IMR-90 (cell line): ENCODE measurements around the gene RNF31. TPM values are rescaled to one million over a fixed set of nuclear protein-coding genes. Genes with fewer than 3 reads are reported as not detected.

Experiments used
- ATAC-seq: fragments of 200-7000 bp; cut with Tn5 transposase; 2 replicates; pipeline ENCODE4 v1.9.1; 2020; ENCODE audit warnings: low read depth, mild to moderate bottlenecking, moderate library complexity
- Bru-seq: library from RNA; stranded (reverse); fragments of 400-500 nt; gene quantifications from one replicate; lab custom pipeline; 2021; lab: Mats Ljungman, UMichigan
- BruChase-seq, 2 experiments: library from RNA; stranded (reverse); fragments of 400-500 nt; gene quantifications; one replicate each; lab custom pipeline; 2021; lab: Mats Ljungman, UMichigan
- BruUV-seq: library from RNA; stranded (reverse); fragments of 400-500 nt; replicated peaks from 2 replicates; lab custom pipeline; 2021; lab: Mats Ljungman, UMichigan
- CTCF ChIA-PET: fragments of 300-600 bp; formaldehyde crosslinking; extraction: SDS; loops from one replicate; lab custom pipeline; 2021; ENCODE audit warnings: antibody characterized with exemption; lab: Yijun Ruan, JAX
- POLR2A ChIA-PET: fragments of 300-600 bp; sonication (Branson Sonifier 250); formaldehyde crosslinking; loops from one replicate; lab custom pipeline; 2022; ENCODE audit warnings: antibody characterized with exemption; ENCODE audit not compliant: unreplicated experiment; lab: Charles Lee
- DNase-seq: peaks from one replicate; pipeline ENCODE4 v3.0.0; 2013
- H2AFZ ChIP-seq: replicated peaks from 2 replicates; pipeline ENCODE3; 2013; ENCODE audit warnings: low read length, mild to moderate bottlenecking; ENCODE audit not compliant: poor library complexity
- H2AK5ac ChIP-seq: 2 replicates; pipeline ENCODE4 v1.6.1; 2013; ENCODE audit warnings: low read depth, low read length, inconsistent platforms
- H2AK9ac ChIP-seq: replicated peaks from 2 replicates; pipeline ENCODE3; 2013; ENCODE audit warnings: mild to moderate bottlenecking, low read depth, low read length, moderate library complexity; ENCODE audit not compliant: poor library complexity
- H2BK120ac ChIP-seq: 2 replicates; pipeline ENCODE4 v1.6.1; 2013; ENCODE audit warnings: low read depth, low read length, inconsistent platforms
- H2BK15ac ChIP-seq: 3 replicates; pipeline ENCODE4 v1.6.1; 2013; ENCODE audit warnings: low read depth, low read length, inconsistent platforms
- H2BK20ac ChIP-seq: 2 replicates; pipeline ENCODE4 v1.6.1; 2013; ENCODE audit warnings: low read depth, mild to moderate bottlenecking, inconsistent platforms, low read length, moderate library complexity
- H2BK5ac ChIP-seq: 2 replicates; pipeline ENCODE4 v1.6.1; 2013; ENCODE audit warnings: mild to moderate bottlenecking, low read depth, low read length, inconsistent platforms; ENCODE audit not compliant: poor library complexity, severe bottlenecking
- H3K14ac ChIP-seq: replicated peaks from 2 replicates; pipeline ENCODE4 v1.6.1; 2013; ENCODE audit warnings: low read depth, low read length, inconsistent platforms
- H3K18ac ChIP-seq: 2 replicates; pipeline ENCODE4 v1.6.1; 2013; ENCODE audit warnings: low read depth, low read length, control low read depth
- H3K23ac ChIP-seq: 2 replicates; pipeline ENCODE4 v1.6.1; 2013; ENCODE audit warnings: low read depth, low read length, inconsistent platforms
- H3K27ac ChIP-seq: 2 replicates; pipeline ENCODE4 v1.5.1; 2013; ENCODE audit warnings: mild to moderate bottlenecking, control low read depth, low read length; ENCODE audit not compliant: insufficient read depth
- H3K27me3 ChIP-seq: 2 replicates; pipeline ENCODE4 v1.6.1; 2013; ENCODE audit warnings: low read length; ENCODE audit not compliant: control insufficient read depth, insufficient read depth
- H3K36me3 ChIP-seq: 2 replicates; pipeline ENCODE4 v1.6.1; 2013; ENCODE audit warnings: low read length, mixed read lengths; ENCODE audit not compliant: control insufficient read depth, insufficient read depth
- H3K4ac ChIP-seq: 2 replicates; pipeline ENCODE4 v1.6.1; 2013; ENCODE audit warnings: low read depth, low read length, inconsistent platforms
- H3K4me1 ChIP-seq: 2 replicates; pipeline ENCODE4 v1.6.1; 2013; ENCODE audit warnings: low read length, mixed read lengths; ENCODE audit not compliant: control insufficient read depth, insufficient read depth
- H3K4me2 ChIP-seq: 2 replicates; pipeline ENCODE4 v1.6.1; 2013; ENCODE audit warnings: low read depth, mild to moderate bottlenecking, control low read depth, low read length, moderate library complexity
- H3K4me3 ChIP-seq: 2 replicates; pipeline ENCODE4 v1.5.1; 2013; ENCODE audit warnings: low read depth, mild to moderate bottlenecking, control low read depth, low read length, moderate library complexity; ENCODE audit not compliant: insufficient read depth
- H3K56ac ChIP-seq: 2 replicates; pipeline ENCODE4 v1.6.1; 2013; ENCODE audit warnings: low read length, inconsistent platforms; ENCODE audit not compliant: insufficient read depth; ENCODE audit errors: extremely low read depth
- H3K79me1 ChIP-seq, 2 experiments: 2 replicates each; pipeline ENCODE4 v1.6.1; 2013; ENCODE audit warnings: low read length in 2 of 2, inconsistent platforms in 1 of 2, low read depth in 1 of 2
- H3K9ac ChIP-seq: 2 replicates; pipeline ENCODE4 v1.6.1; 2013; ENCODE audit warnings: low read depth, low read length, control low read depth
- H3K9me1 ChIP-seq: 2 replicates; pipeline ENCODE4 v1.6.1; 2013; ENCODE audit warnings: low read length, inconsistent platforms; ENCODE audit not compliant: insufficient read depth
- H3K9me3 ChIP-seq: 2 replicates; pipeline ENCODE4 v1.6.1; 2013; ENCODE audit warnings: low read length; ENCODE audit not compliant: control insufficient read depth, insufficient read depth
- H4K20me1 ChIP-seq: 2 replicates; pipeline ENCODE4 v1.6.1; 2013; ENCODE audit warnings: low read length, inconsistent platforms; ENCODE audit not compliant: insufficient read depth
- H4K5ac ChIP-seq: 2 replicates; pipeline ENCODE4 v1.6.1; 2013; ENCODE audit warnings: mild to moderate bottlenecking, low read depth, low read length, control low read depth
- H4K8ac ChIP-seq, 2 experiments: 2 replicates each; pipeline ENCODE4 v1.6.1; 2013; ENCODE audit warnings: low read depth in 2 of 2, low read length in 2 of 2, control low read depth in 1 of 2, inconsistent platforms in 1 of 2
- H4K91ac ChIP-seq: 2 replicates; pipeline ENCODE4 v1.6.1; 2013; ENCODE audit warnings: low read depth, low read length, inconsistent platforms; ENCODE audit not compliant: insufficient read depth
- MAZ ChIP-seq: IDR thresholded peaks from 2 replicates; pipeline ENCODE4 v1.6.1; 2012; ENCODE audit warnings: low read depth, mild to moderate bottlenecking, low read length, improper control_type of control experiment, moderate library complexity, borderline replicate concordance
- RFX5 ChIP-seq: IDR thresholded peaks from 2 replicates; pipeline ENCODE4 v1.8.0; 2012; ENCODE audit warnings: low read depth, mild to moderate bottlenecking, low read length, moderate library complexity
- WGBS, 2 experiments: methylation state at CpG; one replicate each; pipeline versions ENCODE4 v1.1.5 to v1.1.7; 2013; ENCODE audit warnings: missing lambda C conversion rate in 2 of 2; ENCODE audit not compliant: insufficient read length in 1 of 2; ENCODE audit errors: extremely low coverage in 2 of 2; 5-methylcytosine and 5-hydroxymethylcytosine counted together
- dilution Hi-C: fragments of 300-500 bp; cut with HindIII; formaldehyde crosslinking; loops from one replicate; pipeline ENCODE4 v1.14.3; 2018; ENCODE audit warnings: low sequenced_read_pairs; ENCODE audit not compliant: unreplicated experiment
- in situ Hi-C: fragments of 300-500 bp; cut with MboI; formaldehyde crosslinking; loops from 3 replicates; pipeline ENCODE4 v1.14.3; 2019; ENCODE audit warnings: low sequenced_read_pairs, inconsistent platforms, mixed read lengths
- intact Hi-C: fragments of 100-400 bp; cut with micrococcal nuclease; formaldehyde crosslinking; loops from 2 replicates; pipeline ENCODE4 v1.10.0; 2022
- long read RNA-seq: library from polyadenylated mRNA; unstranded; transcript quantifications from one replicate; pipeline ENCODE4 v2.0.0, GENCODE V29; 2021; ENCODE audit not compliant: unreplicated experiment
- polyA plus RNA-seq, 3 experiments: library from polyadenylated mRNA; depleted of rRNA; stranded (reverse); fragments of >200 nt; gene quantifications; 2 replicates each; pipeline ENCODE4 v1.2.3, GENCODE V29; 2012; ENCODE audit warnings: low replicate concordance in 1 of 3
- total RNA-seq: library from RNA; depleted of rRNA; stranded (reverse); fragments of >200 nt; gene quantifications from 2 replicates; pipeline ENCODE4 v1.2.3, GENCODE V29; 2012; rRNA removed

Gene RNF31
- total RNA-seq (26.1 and 37.5 TPM in 2 replicates), polyA plus RNA-seq (2012; rRNA removed) (28.9 and 31.6 TPM in 2 replicates), Bru-seq, nascent RNA (percentile 73 among the genes with signal in this experiment), BruChase-seq, experiment 1, labeled RNA remaining after a 6-hour chase (percentile 78 among the genes with signal in this experiment), BruChase-seq, experiment 2, labeled RNA remaining after a 2-hour chase (percentile 81 among the genes with signal in this experiment)
- polyA plus RNA-seq (2012; cell fraction: cytosol; rRNA removed): 14.8 and 16.4 TPM in 2 replicates
- polyA plus RNA-seq (2012; cell fraction: nucleus; rRNA removed; ENCODE audit: low replicate concordance): 88.7 and 145 TPM in 2 replicates
- long read RNA-seq, transcript RNF31-201 (21 exons, 3,627 nt): major isoform, 5 of 40 reads
- long read RNA-seq, partial matches to known transcripts: 25 of 40 reads
- long read RNA-seq, other reads (novel, unspliced or antisense): 9 of 40 reads

DNA sequence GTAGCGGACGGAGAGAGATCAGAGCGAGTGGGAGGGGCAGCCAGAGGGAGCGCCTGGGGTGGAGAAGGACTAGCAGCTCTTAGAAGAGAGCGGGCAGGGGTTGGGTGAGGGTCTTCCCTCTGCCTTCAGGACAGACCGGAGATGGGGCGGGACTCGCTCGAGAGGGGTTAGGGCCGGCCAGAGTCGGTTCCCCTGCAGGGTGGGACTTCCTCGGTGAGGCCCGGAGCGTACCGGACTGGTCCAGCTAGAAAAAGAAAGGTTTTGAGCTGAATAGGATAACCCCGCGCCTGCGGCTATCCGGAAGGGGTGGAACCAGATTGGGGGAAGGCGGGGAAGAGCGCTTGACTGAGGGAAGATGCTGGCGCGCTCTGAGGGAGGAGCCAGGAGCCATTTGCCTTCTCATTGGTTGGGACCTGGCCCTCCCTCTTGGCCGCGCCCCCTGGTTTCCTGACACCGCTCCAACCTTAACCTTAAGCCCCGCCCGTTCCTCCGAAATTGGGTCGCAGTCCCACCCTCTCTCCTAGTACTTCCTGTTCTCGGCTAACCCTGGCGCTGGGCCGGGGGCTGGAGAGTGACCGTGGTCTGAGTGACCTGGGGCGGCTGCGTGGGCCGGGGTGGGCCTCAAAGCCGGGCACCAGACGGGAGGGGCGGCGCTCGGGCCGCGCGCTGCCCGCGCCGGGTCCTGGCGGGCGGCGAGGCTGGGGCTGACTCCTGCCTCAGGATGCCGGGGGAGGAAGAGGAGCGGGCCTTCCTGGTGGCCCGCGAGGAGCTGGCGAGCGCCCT, at the start of gene RNF31:
Gene RNF31, plus strand, starts transcription at position 521 of the 783 bp plus-strand sequence. Its CDS starts 201 bp downstream, at position 722.
- Histone ChIP-seq H3K4ac (peak within 1 kb of the TSS; percentile 76), H3K9me3 (no peaks in the 10 kb centered on the region), H3K18ac (no peak within 1 kb of the TSS), H3K4me1 (peaks cover 9% of the 10 kb centered on the region), H3K79me1 (peaks cover 35 to 75% of the 10 kb centered on the region in 2 experiments), H4K91ac (peak within 1 kb of the TSS; percentile 75), H3K36me3 (peaks cover 31% of the 10 kb centered on the region), H3K27ac (peak within 1 kb of the TSS; percentile 79), H3K27me3 (no peaks in the 10 kb centered on the region), H2AK5ac (peak within 1 kb of the TSS; percentile 82), H3K56ac (peak within 1 kb of the TSS; percentile 67), H2BK20ac (no peak within 1 kb of the TSS), H4K20me1 (peaks cover 10% of the 10 kb centered on the region), H4K5ac (peak within 1 kb of the TSS; percentile 46), H2BK15ac (peak within 1 kb of the TSS; percentile 10; the same call in 1 of the 3 replicates), H2BK120ac (0 out of 2 replicates have a peak within 1 kb of the TSS, but pooled peaks have one; percentile 3), H3K14ac (peak within 1 kb of the TSS; percentile 72), H2AK9ac (peak within 1 kb of the TSS; percentile 92), H3K9ac (peak within 1 kb of the TSS; percentile 96), H2BK5ac (peak within 1 kb of the TSS; percentile 71), H3K4me3 (peak within 1 kb of the TSS; percentile 86), H3K23ac (peak within 1 kb of the TSS; percentile 88), H3K4me2 (peak within 1 kb of the TSS; percentile 96), H4K8ac (peak within 1 kb of the TSS; percentile 76 to 81), H2AFZ (peak within 1 kb of the TSS; percentile 91), H3K9me1 (peaks cover 15% of the 10 kb centered on the region)
- in situ Hi-C loops: loop anchor here (25.0 kb wide), 2 partner anchors 835 to 1060 kb away; partner anchors contain the start of genes ACIN1, BCL2L2, C14orf119 and PABPN1
- intact Hi-C loops: loop anchor here (2.0 kb wide), 1 partner anchor 150 kb away; no protein-coding TSS in a partner anchor
- no peak for TF ChIP-seq RFX5
- TF ChIP-seq MAZ: peak; percentile 71; the same call in 1 of the 2 replicates
- ChIA-PET POLR2A (interaction anchor here (1.0 to 1.4 kb wide), 2 partner anchors 11 to 33 kb away, joined by 3 to 6 read pairs; partner anchors contain the start of genes DCAF11, NRL and PSME1), CTCF (interaction anchor here (0.6 to 4.3 kb wide), 4 partner anchors 9 to 39 kb away, joined by 3 to 14 read pairs (median 3); partner anchors contain the start of gene IRF9)
- ATAC-seq: peak; percentile 91
- 1% methylated on average over 25 of the region's 57 CpGs; no CpG with 5 or more reads in 1 of the 2 experiments for WGBS, 2 experiments
- DNase-seq: peak; percentile 98
- dilution Hi-C loops: no loop called here
- BruUV-seq: no TSS peak
